NCI-H1105 (cell line): ENCODE data around the gene TNFRSF8.

Experiments
- DNase-seq: peaks from one replicate; lab custom pipeline; 2025; lab: John Stamatoyannopoulos, UW

Gene TNFRSF8

DNA sequence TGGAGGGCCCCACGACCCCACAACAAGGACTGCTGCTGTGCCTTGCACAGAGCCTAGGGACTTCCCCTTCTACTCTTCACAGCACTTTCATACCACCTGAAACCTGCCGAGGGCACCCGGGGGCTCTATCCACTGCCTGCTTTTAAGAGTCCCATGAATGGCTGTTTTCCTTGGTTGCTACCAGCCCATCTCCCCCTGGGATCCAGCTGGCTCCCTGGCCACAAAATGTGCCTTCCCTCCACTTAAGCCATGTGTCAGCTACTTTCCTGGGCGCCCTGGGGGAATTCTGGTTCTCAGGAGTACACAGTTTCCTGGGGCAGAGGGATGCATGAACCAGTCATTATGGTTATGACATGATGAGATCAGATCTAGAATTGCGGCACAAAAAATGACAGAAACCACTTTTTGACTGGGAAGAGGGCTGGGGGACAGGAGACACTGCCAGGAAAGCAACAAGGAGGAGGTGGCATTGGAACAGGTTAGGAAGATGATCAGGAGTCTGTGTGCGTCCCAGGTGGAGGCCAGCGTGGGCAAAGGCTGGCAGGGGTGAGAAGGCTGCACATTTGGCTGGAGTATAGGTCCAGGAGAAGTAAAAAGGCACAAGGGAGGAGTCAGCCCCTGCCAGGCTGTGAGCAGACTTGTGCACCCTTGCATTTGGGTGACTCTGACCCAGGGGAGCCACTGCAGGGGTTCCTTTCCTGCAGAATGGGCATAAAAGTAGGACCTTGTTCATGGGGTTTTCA lies 3.2 kb upstream of the TNFRSF8 start:
- no peak for DNase-seq

DNA sequence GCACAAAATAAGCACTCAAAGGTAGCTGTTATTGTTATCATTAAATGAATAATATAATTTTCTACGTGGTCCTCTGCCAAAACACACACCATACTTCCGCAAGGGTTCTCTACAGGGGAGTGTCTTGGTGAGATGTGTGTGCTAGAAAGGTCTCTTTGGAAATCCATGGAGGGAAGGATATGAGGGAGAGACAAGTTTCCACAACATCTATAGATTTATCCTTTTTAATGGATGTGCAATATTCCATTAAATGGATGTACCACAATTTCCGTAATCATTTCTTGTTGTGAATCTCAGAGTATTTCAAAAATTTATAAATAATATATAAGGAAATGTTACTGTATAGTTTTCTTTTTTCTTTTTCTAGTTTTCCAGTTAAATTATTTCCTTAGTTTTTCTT lies 2.6 kb upstream of the TNFRSF8 start:
- DNase-seq: no peak

DNA sequence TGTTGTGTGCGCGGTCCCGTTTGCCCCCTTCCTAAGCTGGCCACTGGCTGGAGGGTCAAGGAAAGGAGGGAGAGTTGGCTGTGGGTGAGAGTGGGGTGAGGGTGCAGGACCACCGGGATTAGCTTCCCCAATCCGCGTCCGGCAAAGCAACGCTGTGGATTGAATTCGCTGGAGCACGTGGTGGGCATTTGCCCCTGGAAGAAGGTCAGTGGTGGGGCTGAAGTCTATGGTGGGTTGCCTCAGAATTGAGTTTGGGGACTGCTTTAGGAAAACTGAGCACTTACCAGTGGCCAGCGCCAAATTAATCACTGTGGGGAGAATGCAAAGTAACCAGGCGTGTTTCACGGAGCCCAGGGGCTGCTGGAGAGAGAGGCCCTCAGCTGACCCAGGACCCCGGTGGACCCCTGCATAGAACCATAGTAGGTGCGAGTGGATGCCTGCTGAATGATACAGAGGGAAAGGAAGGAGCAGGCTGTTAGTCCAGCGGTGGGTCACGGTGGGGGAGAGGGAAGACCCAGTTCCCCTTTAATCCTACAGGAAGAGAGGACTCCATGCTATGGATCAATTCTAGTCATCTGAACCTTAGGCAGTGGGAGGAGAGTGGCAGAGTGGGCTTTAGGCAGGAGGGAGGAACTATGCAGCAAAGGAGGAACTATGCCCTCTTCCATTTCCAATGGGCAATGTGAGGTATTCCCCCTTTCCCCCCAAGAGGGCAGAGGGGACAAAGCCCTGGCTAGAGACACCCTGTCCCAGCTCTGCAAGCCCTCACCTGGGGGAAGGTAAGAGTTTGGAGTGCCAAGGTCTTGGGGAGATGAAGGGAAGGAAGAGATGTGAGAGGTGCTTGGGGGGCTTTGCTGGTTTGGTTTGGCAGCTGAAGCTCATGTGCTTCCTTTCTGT lies 1.2 kb downstream of the TNFRSF8 start:
- no peak for DNase-seq

DNA sequence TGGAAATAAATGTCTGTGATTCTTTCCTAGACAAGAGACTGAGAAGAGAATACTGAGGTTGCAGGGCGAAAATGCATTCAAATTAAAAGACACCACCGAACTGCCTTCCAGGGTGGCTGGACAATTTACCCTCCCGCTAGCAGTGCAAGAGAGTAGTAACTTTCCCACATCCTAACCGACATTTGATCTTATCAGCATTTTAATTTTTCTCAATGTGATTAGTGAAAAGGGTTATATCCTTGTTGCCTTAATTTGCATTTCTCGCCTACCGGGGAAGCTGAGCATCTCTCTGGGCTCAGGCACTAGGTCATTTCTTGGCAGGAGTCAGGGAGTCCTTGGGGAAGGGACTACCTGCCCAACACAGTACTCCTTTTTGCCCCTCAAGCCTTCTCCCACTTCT lies 2.8 kb downstream of the TNFRSF8 start:
- no peak for DNase-seq

DNA sequence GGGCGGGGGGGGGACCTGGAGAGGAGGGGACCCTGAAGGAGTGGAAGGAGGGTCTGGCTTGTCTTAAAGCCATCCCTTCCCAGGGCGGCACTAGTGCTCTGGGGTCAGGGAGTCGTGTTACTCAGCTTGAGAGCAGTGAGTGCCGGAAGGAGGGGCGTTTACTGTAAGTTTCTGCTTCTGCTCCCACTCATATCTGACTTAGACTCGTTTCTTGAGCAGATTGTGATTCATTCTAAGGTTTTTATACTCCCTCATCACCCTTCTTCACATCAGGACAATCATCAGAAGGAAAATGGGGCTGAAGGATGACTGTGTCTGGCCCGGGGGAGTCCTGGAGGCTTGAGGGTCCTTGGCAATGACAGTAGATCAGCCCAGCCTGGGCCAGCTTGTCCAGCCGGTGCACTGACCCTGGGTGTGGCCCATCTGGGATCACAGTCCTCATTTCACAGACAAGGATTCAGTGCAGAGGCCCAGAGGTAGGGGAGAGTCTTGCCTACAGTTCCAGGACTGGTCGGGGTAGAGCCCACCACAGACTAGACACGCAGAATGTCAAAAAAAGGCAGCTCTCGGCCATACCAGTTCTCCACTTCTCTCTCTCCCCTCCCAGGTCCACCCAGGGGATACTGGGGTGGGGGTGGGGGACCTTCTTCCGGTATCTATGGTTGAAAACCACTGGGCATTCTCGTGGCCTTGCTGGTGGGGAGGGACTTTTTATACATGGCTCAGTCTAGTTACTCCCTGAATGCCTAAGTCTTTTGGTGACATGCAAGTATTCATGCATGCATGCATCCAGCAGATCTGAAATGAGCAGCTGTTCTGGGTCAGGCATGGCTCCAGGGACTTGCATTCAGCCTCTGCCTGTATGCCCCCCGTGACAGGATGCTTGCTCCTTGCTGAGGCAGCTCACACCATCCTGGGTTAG lies 5.1 kb downstream of the TNFRSF8 start:
- DNase-seq: no peak

DNA sequence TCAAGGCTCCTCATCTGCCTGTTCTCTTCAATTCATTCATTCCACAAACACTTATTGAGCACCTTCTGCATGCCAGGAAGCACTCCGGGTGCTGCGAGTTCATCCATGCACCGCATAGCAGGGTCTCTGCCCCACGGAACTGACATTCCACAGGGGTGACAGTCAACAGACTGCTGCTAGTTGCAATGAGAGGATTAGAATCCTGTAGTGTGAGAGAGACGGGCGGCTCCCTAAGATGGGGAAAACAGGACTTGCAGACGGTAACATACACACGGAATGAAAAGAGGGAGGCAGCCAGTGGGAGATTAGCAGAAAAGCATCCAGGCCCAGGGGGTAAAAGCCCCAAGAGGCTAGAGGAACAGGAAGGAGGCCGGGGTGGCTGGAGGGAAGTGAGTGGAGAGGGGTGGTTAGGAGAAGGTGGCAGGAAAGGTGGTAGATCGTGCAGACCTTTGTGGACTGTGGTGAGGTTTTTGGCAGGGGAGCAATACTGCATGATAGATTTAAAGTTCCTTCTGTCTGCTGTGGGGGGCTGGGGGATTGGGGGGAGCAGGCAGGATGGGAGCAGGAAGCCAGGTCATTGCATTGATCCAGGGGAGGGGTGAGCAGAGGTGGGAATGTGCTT lies 6.6 kb downstream of the TNFRSF8 start:
- DNase-seq: no peak

DNA sequence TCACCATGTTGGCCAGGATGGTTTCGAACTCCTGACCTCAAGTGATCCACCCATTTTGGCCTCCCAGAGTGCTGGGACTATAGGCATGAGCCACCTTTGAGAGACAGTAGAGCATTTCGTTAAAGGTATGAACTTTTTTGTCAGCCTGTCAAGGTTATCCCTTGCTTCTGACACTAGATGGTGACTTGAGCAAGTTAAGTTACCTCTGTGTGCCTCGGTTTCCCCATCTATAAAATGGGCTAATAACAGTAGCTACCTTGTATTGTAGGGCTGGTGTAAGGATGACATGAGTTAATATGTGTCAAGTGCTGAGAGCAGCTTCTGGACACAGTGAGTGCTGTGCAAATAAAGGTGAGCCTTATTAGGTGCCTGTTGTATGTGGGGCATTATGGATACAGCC lies 8.8 kb downstream of the TNFRSF8 start:
- no peak for DNase-seq

DNA sequence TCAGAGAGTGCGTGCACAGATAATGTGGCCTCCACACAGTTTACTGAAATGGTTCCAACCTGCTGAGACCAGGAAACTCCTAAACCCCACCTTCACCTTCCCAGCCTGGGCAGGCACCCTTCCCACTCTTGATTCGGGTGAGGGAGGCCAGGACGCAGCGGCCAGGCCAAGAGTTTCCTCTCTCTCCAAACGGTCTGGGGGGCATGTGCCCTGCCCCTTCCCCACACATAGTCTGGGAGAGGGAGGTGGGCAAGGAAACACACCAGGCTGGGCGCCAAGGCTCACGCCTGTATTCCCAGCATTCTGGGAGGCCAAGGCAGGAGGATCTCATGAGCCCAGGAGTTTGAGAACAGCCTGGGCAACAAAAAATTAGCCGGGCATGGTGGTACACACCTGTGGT lies 9.6 kb downstream of the TNFRSF8 start:
- DNase-seq: no peak

DNA sequence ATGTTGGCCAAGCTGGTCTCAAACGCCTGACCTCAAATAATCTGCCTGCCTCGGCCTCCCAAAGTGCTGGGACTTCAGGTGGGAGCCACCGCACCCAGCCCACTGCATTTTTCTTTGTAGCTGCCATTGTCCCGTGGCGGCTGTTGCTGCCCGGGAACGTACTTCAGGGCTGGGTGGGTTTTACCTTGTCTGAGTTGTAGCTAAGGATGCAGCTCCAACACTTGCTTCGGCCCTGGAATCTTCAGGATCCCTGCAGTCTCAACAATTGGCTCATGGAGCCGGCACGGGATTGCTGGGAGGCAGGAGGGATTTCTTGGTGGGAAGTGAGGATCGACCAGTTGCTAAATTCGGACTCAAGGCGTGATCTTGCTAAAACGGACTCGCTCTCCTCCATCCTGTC lies 10.7 kb downstream of the TNFRSF8 start:
- no peak for DNase-seq

DNA sequence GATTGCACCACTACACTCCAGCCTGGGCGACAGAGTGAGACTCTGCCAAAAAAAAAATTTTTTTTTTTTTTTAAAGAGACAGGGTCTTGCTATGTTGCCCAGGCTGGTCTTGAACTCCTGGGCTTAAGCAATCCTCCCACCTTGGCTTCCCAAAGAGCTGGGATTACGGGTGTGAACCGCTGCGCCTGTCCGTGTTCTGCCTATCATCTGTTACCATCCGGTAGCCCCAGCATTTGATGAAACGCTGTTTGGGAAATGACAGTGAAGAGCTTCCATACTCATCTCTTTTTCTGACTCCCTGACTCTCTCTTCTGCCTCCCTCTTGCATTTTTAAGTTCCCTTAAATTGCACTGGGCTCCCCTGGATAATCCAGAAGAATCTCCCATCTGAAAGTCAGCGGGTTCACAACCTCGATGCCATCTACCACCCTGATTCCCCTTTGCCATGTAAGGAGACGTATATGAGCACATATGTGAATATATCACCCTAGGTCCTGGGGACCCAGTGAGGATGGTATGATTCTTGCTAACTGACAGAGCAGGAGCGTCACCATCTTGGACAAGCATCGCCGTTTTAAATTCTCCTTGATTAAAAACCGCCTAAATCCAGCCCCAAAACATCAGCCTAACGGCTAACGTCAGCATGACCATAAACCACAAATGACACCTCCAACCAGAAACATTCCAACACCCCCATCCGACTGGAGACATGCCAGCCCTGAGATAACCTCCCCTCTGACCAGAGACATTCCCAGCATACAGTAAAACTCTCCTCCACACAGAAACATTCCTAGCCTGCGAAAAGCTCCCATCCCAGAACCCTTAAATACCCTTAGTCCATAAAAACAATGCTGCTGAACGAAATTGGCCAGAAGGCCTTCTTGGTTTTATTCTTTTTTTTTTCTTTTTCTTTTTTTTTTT lies 12.4 kb downstream of the TNFRSF8 start:
- DNase-seq: no peak

DNA sequence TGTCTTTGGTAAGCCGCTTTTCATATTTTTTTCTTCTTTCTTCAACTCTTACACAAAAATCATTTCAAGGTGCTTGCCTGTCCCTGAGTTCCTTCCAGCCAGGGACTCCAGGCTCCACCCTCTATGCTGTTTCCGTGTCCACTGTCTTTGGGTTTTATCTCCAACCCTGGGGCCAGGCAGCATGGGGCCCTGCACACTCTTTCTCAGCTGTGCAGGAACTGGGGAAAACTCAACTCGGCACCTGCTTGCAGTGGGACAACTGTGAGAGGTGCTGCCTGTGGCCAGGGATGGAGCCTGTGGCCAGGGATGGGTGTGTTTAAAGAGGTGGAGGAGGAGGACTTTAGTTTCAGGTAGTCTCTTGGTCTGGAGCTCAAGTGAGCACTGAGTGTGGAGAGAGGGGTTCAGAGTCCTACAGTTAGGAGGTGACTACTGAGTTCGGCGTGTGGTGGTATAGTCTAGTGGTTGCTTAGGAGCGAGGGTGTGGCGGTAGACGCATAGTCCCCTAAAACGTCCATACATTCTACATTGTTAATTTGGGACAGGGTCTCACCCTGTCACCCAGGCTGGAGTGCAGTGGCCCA lies 13.4 kb downstream of the TNFRSF8 start:
- no peak for DNase-seq

DNA sequence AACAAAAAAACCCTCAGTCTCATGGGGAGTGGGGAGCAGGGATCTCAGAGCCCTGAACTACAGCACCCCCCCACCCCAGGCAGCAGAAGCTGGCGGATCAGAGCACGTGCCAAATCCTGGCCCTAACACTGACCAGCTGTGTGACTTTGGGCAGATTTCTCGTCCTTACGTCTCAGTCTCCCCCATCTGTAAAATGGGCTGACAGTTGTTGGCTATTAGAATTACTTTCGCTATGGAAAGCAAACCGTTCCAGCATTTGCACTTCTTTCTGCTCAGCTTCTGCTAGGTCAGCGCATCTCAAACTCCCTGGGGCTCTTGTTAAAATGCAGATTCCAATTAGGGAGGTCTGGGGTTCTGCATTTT lies 15.5 kb downstream of the TNFRSF8 start:
- DNase-seq: no peak

DNA sequence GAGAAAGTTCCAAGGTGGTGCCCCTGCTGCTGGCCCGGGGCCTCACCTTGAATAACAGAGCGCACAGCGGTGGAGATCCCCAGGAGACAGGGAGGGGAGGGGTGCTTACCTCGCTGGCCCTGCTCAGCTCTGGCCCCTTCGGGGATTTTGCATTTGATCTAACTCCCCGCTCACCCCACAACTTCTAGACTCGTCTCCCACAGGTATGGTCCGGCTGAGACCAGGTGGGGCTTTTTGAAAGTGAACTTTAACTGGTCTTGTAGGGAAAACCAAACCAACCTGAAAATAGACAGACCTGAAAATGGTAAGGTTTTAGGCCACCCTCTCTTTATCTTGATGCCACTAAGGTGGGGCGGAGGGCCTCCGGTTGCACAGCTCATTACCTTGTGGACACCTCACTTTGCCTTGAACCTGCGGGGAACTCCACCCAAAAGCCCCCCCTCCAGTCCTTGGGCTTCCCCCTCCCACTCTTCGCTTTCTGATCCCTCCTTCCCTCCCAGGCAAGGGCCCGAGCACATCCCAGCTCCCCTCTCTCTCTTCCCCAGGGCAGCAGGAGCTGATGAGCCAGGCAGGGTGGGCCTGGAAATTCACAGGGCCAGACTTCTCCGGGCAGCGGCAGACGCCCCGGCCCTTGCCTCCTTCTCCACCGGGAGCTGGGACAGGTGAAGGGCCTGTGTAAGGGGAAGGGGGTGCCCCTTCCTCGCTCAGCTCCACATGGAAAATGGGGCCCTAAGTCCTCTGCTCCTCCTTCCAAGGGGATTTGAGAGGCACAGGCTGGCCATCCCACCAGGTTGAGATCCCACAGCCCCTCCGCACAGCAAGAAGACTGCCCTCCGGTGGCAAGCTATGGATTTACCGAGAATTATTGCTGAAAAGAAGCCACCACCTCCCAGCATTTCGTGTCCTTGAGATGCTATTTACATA lies 16.1 kb downstream of the TNFRSF8 start:
- peak; percentile 10 for DNase-seq

DNA sequence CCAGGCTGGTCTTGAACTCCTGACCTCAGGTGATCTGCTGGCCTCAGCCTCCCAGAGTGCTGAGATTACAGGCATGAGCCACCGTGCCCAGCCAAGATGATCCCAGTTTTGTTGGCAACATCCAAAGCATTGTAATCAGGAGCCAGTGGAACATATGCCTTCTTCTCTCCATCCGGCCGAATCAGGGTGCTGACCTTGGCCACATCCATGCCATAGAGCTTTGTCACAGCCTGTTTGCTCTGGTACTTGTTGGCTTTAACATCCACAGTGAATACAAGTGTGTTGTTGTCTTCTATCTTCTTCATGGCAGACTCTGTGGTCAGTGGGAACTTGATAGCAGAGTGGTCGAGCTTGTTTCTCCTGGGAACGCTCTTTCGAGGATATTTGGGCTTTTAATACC lies 17.1 kb downstream of the TNFRSF8 start:
- DNase-seq: no peak

DNA sequence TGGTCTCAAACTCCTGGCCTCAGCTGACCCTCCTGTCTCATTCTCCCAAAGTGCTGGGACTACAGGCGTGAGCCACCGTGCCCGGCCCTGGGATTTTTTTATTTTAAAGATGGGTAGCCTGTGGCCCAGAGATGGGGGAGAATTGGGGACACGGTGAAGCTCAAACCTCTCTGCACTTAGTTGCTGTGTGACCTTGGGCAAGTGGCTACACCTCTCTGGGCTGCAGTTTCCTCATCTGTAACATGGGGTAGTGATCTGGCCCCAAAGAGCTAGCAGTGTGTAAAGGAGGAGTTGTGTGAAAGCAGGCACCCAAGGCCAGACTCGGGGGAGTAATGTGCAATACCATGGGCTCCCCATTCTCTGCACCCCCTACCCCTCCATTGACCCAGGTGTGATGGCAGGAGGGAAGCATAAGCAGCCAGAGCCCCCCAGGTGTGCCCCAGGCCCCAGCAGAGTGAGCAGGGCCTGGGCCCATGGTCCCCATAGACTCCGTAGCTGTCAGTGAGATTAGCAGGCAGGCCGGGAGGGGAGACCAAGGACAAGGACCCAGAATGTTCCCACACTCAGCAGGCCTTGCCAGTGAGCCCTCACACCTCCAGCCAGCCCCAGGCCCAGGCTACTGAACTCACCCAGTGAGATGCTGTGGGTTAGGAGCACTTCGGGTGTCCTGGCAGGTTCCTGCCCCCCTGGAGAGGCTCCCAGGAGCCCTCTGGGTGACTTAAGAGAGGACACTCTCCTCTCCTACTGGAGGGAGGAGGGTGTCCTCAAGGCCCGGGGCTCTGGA lies 17.9 kb downstream of the TNFRSF8 start:
- DNase-seq: no peak

DNA sequence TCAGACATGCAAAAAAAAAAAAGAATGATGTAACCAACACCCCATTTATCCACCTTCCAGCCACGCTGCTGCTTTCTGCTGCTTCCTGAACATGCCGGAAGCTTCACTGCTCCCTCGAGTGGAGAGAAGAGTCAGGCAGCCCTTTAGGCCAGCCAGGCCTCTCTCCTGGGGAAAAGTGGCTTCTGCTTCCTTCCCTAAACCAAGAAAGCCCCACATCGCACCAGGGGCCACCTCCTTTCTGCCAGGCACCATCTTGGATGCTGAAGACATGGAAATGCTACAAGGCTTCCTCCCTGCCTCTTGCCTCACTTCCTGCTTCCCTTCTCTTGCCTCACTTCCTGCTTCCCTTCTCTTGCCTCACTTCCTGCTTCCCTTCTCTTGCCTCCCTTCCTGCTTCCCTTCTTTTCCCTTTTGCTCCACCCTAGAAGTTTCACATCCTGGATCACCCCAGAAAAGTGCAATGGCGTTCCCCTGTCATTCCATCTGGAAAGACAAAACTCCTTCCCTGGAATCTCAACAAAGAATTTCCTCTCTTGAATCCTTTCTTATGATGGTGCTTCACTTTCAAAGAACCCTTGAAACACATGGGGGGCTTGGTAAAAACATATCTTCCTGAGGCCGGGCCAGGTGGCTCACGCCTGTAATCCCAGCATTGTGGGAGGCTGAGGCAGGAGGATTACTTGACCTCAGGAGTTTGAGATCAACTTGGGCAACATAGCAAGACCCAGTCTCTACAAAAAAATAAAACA lies 18.7 kb downstream of the TNFRSF8 start:
- DNase-seq: no peak

DNA sequence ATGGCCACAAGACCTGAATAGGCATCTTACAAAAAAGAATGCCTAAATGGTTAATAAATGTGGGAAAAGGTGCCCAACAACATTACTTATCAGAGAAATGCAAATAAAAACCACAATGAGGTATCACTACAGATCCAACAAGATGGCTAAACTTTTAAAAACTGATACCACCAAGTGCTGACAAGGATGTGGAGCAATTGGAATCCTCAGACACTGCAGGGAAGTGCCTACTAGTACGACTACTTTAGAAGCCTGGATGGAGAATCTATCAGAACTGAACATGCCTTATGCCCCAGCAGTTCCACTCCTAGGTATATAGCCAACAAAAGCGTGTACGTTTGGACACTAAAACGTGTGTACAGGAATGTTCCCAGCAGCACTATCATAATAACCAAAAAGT lies 19.9 kb downstream of the TNFRSF8 start:
- DNase-seq: no peak

DNA sequence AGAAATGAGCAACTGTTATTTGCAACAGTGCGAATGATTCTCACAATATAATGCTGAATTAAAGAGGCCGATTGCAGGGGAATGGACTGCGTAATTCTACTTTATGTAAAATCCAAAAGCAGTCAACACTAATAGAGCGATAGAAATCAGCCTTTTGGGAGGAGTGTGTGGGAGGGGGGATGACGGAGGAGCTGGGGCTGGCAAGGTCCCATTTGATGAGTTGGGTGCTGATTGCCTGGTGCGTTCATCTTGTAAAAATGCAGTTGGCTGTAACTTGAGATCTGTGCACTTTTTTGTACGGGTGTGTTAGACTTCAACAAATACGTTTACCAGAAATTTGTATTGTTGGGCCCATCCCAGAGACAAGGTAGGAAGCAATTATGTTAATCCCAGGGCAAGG lies 20.7 kb downstream of the TNFRSF8 start:
- no peak for DNase-seq
